Renal cortex interstitium (tissue), 11 donors: ENCODE data around the gene REEP6. TPM values are rescaled to one million over a fixed set of nuclear protein-coding genes. Genes with fewer than 3 reads are reported as not detected.
A peak's percentile ranks its signal among the peaks of the same experiment; 100 is the strongest.

Experiments
- DNase-seq, 11 donors: peaks; one replicate each; pipeline ENCODE4 v3.0.0-alpha.2; 2013; ENCODE audit warnings: low read depth in 9 of 11, low spot score in 4 of 11; ENCODE audit errors: extremely low read depth in 1 of 11
- polyA plus RNA-seq, 3 donors: library from polyadenylated mRNA; unstranded; fragments of 120-200 nt; gene quantifications; one replicate each; pipeline ENCODE4 v1.2.1, GENCODE V29; 2013; ENCODE audit not compliant: insufficient read length in 3 of 3

Gene REEP6
- polyA plus RNA-seq, 3 donors = 14.5 to 28.1 (median 23.8) TPM

GRCh38 chr19:1483131-1483978, 7.6 kb upstream of the REEP6 start:
- no peak for DNase-seq

- DNase-seq = no peak
Observed at GRCh38 chr19:1483979-1484428, 7.0 kb upstream of the REEP6 start.

GRCh38 chr19:1486720-1487575, 4.0 kb upstream of the REEP6 start:
- DNase-seq = no peak

GRCh38 chr19:1487576-1488281, 3.3 kb upstream of the REEP6 start:
- DNase-seq = no peak

- no peak for DNase-seq
Observed at GRCh38 chr19:1488282-1488601, 2.7 kb upstream of the REEP6 start.

- DNase-seq = no peak
Observed at GRCh38 chr19:1489463-1490310, 1.3 kb upstream of the REEP6 start.

GRCh38 chr19:1490311-1491113, 469 bp upstream of the REEP6 start, which contains the start of gene PCSK4:
TSS of gene PCSK4 (minus strand) at chr19:1490350. CDS start at chr19:1490346, 4 bp downstream.
- peak; percentile 95 to 99 (median 98) for DNase-seq

GRCh38 chr19:1491849-1492170, 829 bp downstream of the REEP6 start:
- DNase-seq = no peak

GRCh38 chr19:1492474-1493006, 1.6 kb downstream of the REEP6 start:
- DNase-seq = no peak

- DNase-seq = no peak
Observed at GRCh38 chr19:1494115-1494815, 3.3 kb downstream of the REEP6 start.

GRCh38 chr19:1495051-1495798, 4.2 kb downstream of the REEP6 start:
- DNase-seq = no peak

- no peak for DNase-seq
Observed at GRCh38 chr19:1495799-1496713, 5.1 kb downstream of the REEP6 start.

GRCh38 chr19:1496714-1497577, 6.0 kb downstream of the REEP6 start:
- no peak for DNase-seq

- DNase-seq = no peak
Observed at GRCh38 chr19:1497578-1498235, 6.7 kb downstream of the REEP6 start.
